Fibroblast of lung (primary cell): ENCODE measurements around the gene STK11. TPM values are rescaled to one million over a fixed set of nuclear protein-coding genes. Genes with fewer than 3 reads are reported as not detected.

Experiments
- DNase-seq, 2 donors: peaks; one replicate each; pipeline versions ENCODE4 v3.0.0 to v3.0.0-alpha.2; 2010; ENCODE audit warnings: low read depth in 2 of 2
- H2AFZ ChIP-seq: 2 replicates; pipeline ENCODE4 v1.5.1; 2012; ENCODE audit warnings: low read length, control low read depth, inconsistent platforms
- H3K27ac ChIP-seq: 2 replicates; pipeline ENCODE4 v1.5.1; 2011; ENCODE audit warnings: low read length, control low read depth; ENCODE audit not compliant: insufficient read depth
- H3K27me3 ChIP-seq: 2 replicates; pipeline ENCODE4 v1.5.1; 2011; ENCODE audit warnings: mild to moderate bottlenecking, low read length; ENCODE audit not compliant: control insufficient read depth, insufficient read depth
- H3K36me3 ChIP-seq: 2 replicates; pipeline ENCODE4 v1.5.1; 2011; ENCODE audit warnings: low read length; ENCODE audit not compliant: control insufficient read depth, insufficient read depth
- H3K4me1 ChIP-seq: 2 replicates; pipeline ENCODE4 v1.5.1; 2011; ENCODE audit warnings: low read length; ENCODE audit not compliant: control insufficient read depth, insufficient read depth; ENCODE audit errors: extremely low read depth
- H3K4me2 ChIP-seq: 2 replicates; pipeline ENCODE4 v1.5.1; 2011; ENCODE audit warnings: low read length, control low read depth; ENCODE audit not compliant: insufficient read depth; ENCODE audit errors: extremely low read depth
- H3K4me3 ChIP-seq, 4 experiments: fragments of 200-600 bp in 1 of 4; sonication (generic) in 1 of 4; replicated peaks in 1 of 4; 2 replicates each; pipeline ENCODE4 v1.5.1; 2011 to 2016; ENCODE audit warnings: low read length in 4 of 4, low read depth in 3 of 4, mild to moderate bottlenecking in 3 of 4, control low read depth in 2 of 4, inconsistent platforms in 1 of 4, mixed read lengths in 1 of 4; ENCODE audit not compliant: insufficient read depth in 1 of 4; ENCODE audit errors: control extremely low read depth in 1 of 4
- H3K79me2 ChIP-seq: 2 replicates; pipeline ENCODE4 v1.5.1; 2012; ENCODE audit warnings: mild to moderate bottlenecking, low read length, inconsistent platforms; ENCODE audit not compliant: control insufficient read depth, insufficient read depth
- H3K9ac ChIP-seq: 2 replicates; pipeline ENCODE4 v1.5.1; 2011; ENCODE audit warnings: mild to moderate bottlenecking, low read length, control low read depth; ENCODE audit not compliant: insufficient read depth
- H3K9me3 ChIP-seq: 2 replicates; pipeline ENCODE4 v1.5.1; 2012; ENCODE audit warnings: low read depth, low read length; ENCODE audit not compliant: control insufficient read depth, insufficient read depth
- H4K20me1 ChIP-seq: 2 replicates; pipeline ENCODE4 v1.5.1; 2011; ENCODE audit warnings: low read length; ENCODE audit not compliant: control insufficient read depth, insufficient read depth; ENCODE audit errors: extremely low read depth
- CTCF ChIP-seq, 2 donors: IDR thresholded peaks in 1 of 2; conservative IDR thresholded peaks in 1 of 2; 1 replicate in 1 of 2; 2 replicates in 1 of 2; pipeline ENCODE4 v1.5.1; 2011 to 2012; ENCODE audit warnings: low read length in 2 of 2, control low read depth in 1 of 2, inconsistent platforms in 1 of 2, low read depth in 1 of 2, mild to moderate bottlenecking in 1 of 2
- EZH2 ChIP-seq: IDR thresholded peaks from 2 replicates; pipeline ENCODE4 v1.5.1; 2012; ENCODE audit warnings: low read length, control low read depth, mild to moderate bottlenecking; ENCODE audit errors: missing control alignments
- polyA plus RNA-seq, 2 donors: library from polyadenylated mRNA; depleted of rRNA in 1 of 2; stranded (reverse) in 1 of 2; unstranded in 1 of 2; fragments of >200 nt; gene quantifications; 2 replicates each; pipeline ENCODE4 v1.2.1, GENCODE V29; 2011 to 2012; ENCODE audit warnings: missing spikeins in 1 of 2
- total RNA-seq: library from RNA; depleted of rRNA; stranded (reverse); fragments of >200 nt; gene quantifications from 2 replicates; pipeline ENCODE4 v1.2.1, GENCODE V29; 2014

The STK11 gene
- total and polyA plus RNA-seq, 2 donors (not counting 1 experiment from before 2014, with no cell fraction given): 23.7 to 96.6 TPM

DNA sequence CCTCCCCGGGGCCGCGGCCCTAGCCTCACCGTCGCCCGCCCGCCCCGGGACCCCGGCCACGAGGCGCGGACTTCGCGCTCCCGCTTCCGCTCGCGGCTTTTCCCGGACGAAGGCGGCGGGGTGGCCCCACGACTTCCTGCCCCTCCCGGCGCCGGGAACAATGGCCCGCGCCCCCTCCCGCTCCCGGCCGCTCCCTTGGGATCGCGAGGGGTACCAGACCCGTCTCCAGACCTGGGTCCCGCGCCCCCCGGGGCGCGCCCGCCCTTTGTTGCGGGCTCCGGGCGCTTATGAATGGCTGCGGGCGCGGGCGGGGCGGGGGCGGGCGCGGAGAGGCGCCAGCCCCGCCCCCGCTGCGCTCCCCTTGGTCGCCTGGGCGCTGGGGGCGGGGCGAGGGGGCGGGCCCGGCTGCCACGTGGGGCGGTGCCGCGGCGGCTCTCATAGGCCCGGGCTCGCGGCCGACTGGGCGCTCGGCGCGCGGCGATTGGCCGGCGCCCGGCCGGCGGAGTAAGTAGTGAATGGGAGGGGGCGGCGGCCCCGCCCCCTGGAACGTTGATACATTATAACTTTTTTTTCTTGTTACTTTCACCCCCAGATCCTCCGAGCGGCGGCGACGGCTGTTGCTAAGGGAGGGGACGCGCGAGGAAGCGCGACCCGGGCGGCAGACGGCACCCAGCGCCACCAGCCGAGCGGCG lies 43.9 kb downstream of the STK11 start:
- Histone ChIP-seq H4K20me1 (no peaks in the 10 kb centered on the region), H3K27me3 (no peaks in the 10 kb centered on the region), H3K4me2 (no peak overlapping the region), H3K79me2 (peaks cover 48% of the 10 kb centered on the region), H3K9ac (peak overlapping the region; percentile 97), H3K4me3 (peak overlapping the region in 3 of 4 experiments; percentile 52 to 92 (median 75)), H3K36me3 (peaks cover 25% of the 10 kb centered on the region), H2AFZ (no peak overlapping the region), H3K9me3 (no peaks in the 10 kb centered on the region), H3K4me1 (peaks cover 25% of the 10 kb centered on the region), H3K27ac (peak overlapping the region; percentile 98)
- no peak for TF ChIP-seq EZH2
- TF ChIP-seq CTCF (conservative IDR thresholded peaks at IDR 0.05 in 1 of 2, IDR thresholded peaks at IDR 0.05 in 1 of 2; ENCODE audit: low read depth in 1 of 2, low read length in 2 of 2): no peak
- peak; percentile 91 to 97 for DNase-seq

GRCh38 chr19:1249990-1250436 lies 44.4 kb downstream of the STK11 start:
- no peak for DNase-seq
- Histone ChIP-seq H3K9me3 (no peaks in the 10 kb centered on the region), H3K27ac (peak overlapping the region; percentile 97), H3K79me2 (peaks cover 52% of the 10 kb centered on the region), H3K9ac (peak overlapping the region; percentile 88), H3K4me3 (peak overlapping the region; percentile 42 to 92 (median 58)), H3K27me3 (no peaks in the 10 kb centered on the region), H3K4me2 (no peak overlapping the region), H4K20me1 (no peaks in the 10 kb centered on the region), H2AFZ (no peak overlapping the region), H3K4me1 (peaks cover 24% of the 10 kb centered on the region), H3K36me3 (peaks cover 28% of the 10 kb centered on the region)
- no peak for TF ChIP-seq EZH2
- TF ChIP-seq CTCF (conservative IDR thresholded peaks at IDR 0.05 in 1 of 2, IDR thresholded peaks at IDR 0.05 in 1 of 2; ENCODE audit: low read depth in 1 of 2, low read length in 2 of 2): no peak

GRCh38 chr19:1250437-1251260 lies 45.1 kb downstream of the STK11 start:
- H3K9me3 ChIP-seq: no peaks in the 10 kb centered on the region
- peak overlapping the region; percentile 64 to 95 (median 86) for H3K4me3 ChIP-seq
- H3K27ac ChIP-seq: peak overlapping the region; percentile 97
- H4K20me1 ChIP-seq: no peaks in the 10 kb centered on the region
- TF ChIP-seq CTCF (conservative IDR thresholded peaks at IDR 0.05 in 1 of 2, IDR thresholded peaks at IDR 0.05 in 1 of 2; ENCODE audit: low read depth in 1 of 2, low read length in 2 of 2) (no peak), EZH2 (no peak)
- DNase-seq: peak; percentile 67 to 85
- H3K4me2 ChIP-seq: no peak overlapping the region
- no peak overlapping the region for H2AFZ ChIP-seq
- peaks cover 24% of the 10 kb centered on the region for H3K4me1 ChIP-seq
- peaks cover 58% of the 10 kb centered on the region for H3K79me2 ChIP-seq
- H3K9ac ChIP-seq: peak overlapping the region; percentile 88
- no peaks in the 10 kb centered on the region for H3K27me3 ChIP-seq
- H3K36me3 ChIP-seq: peaks cover 33% of the 10 kb centered on the region
